PC-9 (cell line): ENCODE data around the gene SLC25A1. TPM values are rescaled to one million over a fixed set of nuclear protein-coding genes. Genes with fewer than 3 reads are reported as not detected.

ENCODE experiments used
- BruUV-seq: library from RNA; stranded (reverse); fragments of 400-500 nt; replicated peaks from 2 replicates; lab custom pipeline; 2021; lab: Mats Ljungman, UMichigan
- CTCF ChIA-PET: fragments of 300-600 bp; sonication (Branson Sonifier 250); formaldehyde crosslinking; loops from one replicate; lab custom pipeline; 2022; ENCODE audit warnings: antibody characterized with exemption; lab: Charles Lee
- POLR2A ChIA-PET: fragments of 300-600 bp; sonication (Branson Sonifier 250); formaldehyde crosslinking; loops from one replicate; lab custom pipeline; 2022; ENCODE audit warnings: antibody characterized with exemption; ENCODE audit not compliant: unreplicated experiment; lab: Charles Lee
- DNase-seq, 2 experiments: peaks; one replicate each; pipeline versions ENCODE4 v3.0.0 to v3.0.0-alpha.2; 2015 to 2022; ENCODE audit warnings: mixed read lengths in 1 of 2
- H2AFZ ChIP-seq: fragments of 200-600 bp; sonication (generic); 2 replicates; pipeline ENCODE4 v1.8.1; 2017; ENCODE audit warnings: antibody characterized with exemption
- H3F3A ChIP-seq: fragments of 200-600 bp; sonication (generic); 2 replicates; pipeline ENCODE4 v1.8.1; 2017; ENCODE audit warnings: antibody characterized with exemption, mild to moderate bottlenecking, low read depth; ENCODE audit not compliant: insufficient read depth
- H3K27ac ChIP-seq: fragments of 200-600 bp; sonication (generic); 2 replicates; pipeline ENCODE4 v1.6.1; 2016; ENCODE audit warnings: mixed run types
- H3K27me3 ChIP-seq: fragments of 200-600 bp; sonication (generic); 2 replicates; pipeline ENCODE4 v1.6.1; 2016; ENCODE audit warnings: low read depth, mixed run types; ENCODE audit not compliant: insufficient read depth
- H3K36me3 ChIP-seq: fragments of 200-600 bp; sonication (generic); 2 replicates; pipeline ENCODE4 v1.6.1; 2016; ENCODE audit warnings: low read depth, mixed run types
- H3K4me1 ChIP-seq: fragments of 200-600 bp; sonication (generic); replicated peaks from 2 replicates; pipeline ENCODE4 v1.6.1; 2016; ENCODE audit warnings: mixed run types; ENCODE audit not compliant: insufficient read depth
- H3K4me2 ChIP-seq: fragments of 200-600 bp; sonication (generic); 2 replicates; pipeline ENCODE4 v1.6.1; 2017; ENCODE audit warnings: mixed run types
- H3K4me3 ChIP-seq: fragments of 200-600 bp; sonication (generic); 2 replicates; pipeline ENCODE4 v1.6.1; 2016; ENCODE audit warnings: mixed run types
- H3K79me2 ChIP-seq: fragments of 200-600 bp; sonication (generic); 2 replicates; pipeline ENCODE4 v1.6.1; 2017; ENCODE audit warnings: low read depth, mixed run types
- H3K9me2 ChIP-seq: fragments of 200-600 bp; sonication (generic); 2 replicates; pipeline ENCODE4 v1.8.1; 2017; ENCODE audit warnings: mild to moderate bottlenecking; ENCODE audit not compliant: insufficient read depth
- H3K9me3 ChIP-seq: fragments of 200-600 bp; sonication (generic); 2 replicates; pipeline ENCODE4 v1.8.1; 2016; ENCODE audit warnings: low read depth; ENCODE audit not compliant: insufficient read depth
- H4K20me1 ChIP-seq: fragments of 200-600 bp; sonication (generic); 2 replicates; pipeline ENCODE4 v1.8.1; 2017; ENCODE audit not compliant: insufficient read depth
- CTCF ChIP-seq: fragments of 200-600 bp; sonication (generic); conservative IDR thresholded peaks from 2 replicates; pipeline ENCODE4 v1.6.1; 2017; ENCODE audit warnings: mixed run types, antibody characterized with exemption, mild to moderate bottlenecking, moderate library complexity
- EZH2 ChIP-seq: fragments of 200-600 bp; sonication (generic); IDR thresholded peaks from 2 replicates; pipeline ENCODE4 v1.8.0; 2017; ENCODE audit warnings: antibody characterized with exemption, low read depth
- intact Hi-C: fragments of 100-400 bp; cut with micrococcal nuclease; formaldehyde crosslinking; loops from one replicate; pipeline ENCODE4 v1.10.0; 2022; ENCODE audit not compliant: unreplicated experiment
- total RNA-seq: library from RNA; stranded (reverse); gene quantifications from 2 replicates; pipeline ENCODE4 v1.2.3, GENCODE V29; 2021

The SLC25A1 gene
- total RNA-seq, 1 experiment from 2014 or later: 79.9 TPM

DNA sequence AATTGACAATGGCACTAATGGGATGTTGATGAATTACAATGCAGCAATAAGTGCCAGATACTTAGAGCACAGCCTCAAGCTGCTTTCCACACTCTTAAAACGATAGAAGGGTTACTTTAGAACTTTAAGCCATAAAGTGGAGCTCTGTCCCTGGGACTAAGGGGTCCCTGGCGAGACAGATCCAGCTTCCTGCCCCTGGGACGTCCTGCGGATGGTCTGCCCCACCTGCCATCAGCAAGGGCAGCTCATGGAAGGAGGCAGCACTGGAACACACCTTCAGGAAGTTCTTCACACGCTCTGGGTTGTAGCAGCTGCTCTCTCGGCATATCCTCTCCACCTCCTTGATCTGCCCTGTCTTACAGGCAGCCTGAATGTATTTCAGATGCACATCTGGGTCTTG, 45.1 kb upstream of the SLC25A1 start:
- Histone ChIP-seq H2AFZ (no peak overlapping the region), H4K20me1 (no peaks in the 10 kb centered on the region), H3K9me3 (no peaks in the 10 kb centered on the region), H3K27ac (no peak overlapping the region), H3K27me3 (no peaks in the 10 kb centered on the region), H3F3A (no peaks in the 10 kb centered on the region), H3K36me3 (no peaks in the 10 kb centered on the region), H3K79me2 (no peaks in the 10 kb centered on the region), H3K4me3 (no peak overlapping the region), H3K9me2 (no peaks in the 10 kb centered on the region), H3K4me2 (no peak overlapping the region), H3K4me1 (peaks cover 3% of the 10 kb centered on the region; the same call in 1 of the 2 replicates)
- no peak for TF ChIP-seq EZH2
- no peak for TF ChIP-seq CTCF
- intact Hi-C loops: no loop called here
- DNase-seq: no peak
- no TSS peak for BruUV-seq
- ChIA-PET POLR2A (no interaction called here), CTCF (no interaction called here)

GRCh38 chr22:19223110-19223509, 44.6 kb upstream of the SLC25A1 start:
- H3K27me3 ChIP-seq: no peaks in the 10 kb centered on the region
- TF ChIP-seq EZH2: no peak
- no peak for TF ChIP-seq CTCF
- no peaks in the 10 kb centered on the region for H3K9me3 ChIP-seq
- no peaks in the 10 kb centered on the region; the same call in 1 of the 2 replicates for H3F3A ChIP-seq
- CTCF ChIA-PET: no interaction called here
- no peaks in the 10 kb centered on the region for H3K9me2 ChIP-seq
- H3K4me1 ChIP-seq: peaks cover 8% of the 10 kb centered on the region; the same call in 1 of the 2 replicates
- no peaks in the 10 kb centered on the region for H3K79me2 ChIP-seq
- POLR2A ChIA-PET: no interaction called here
- H3K27ac ChIP-seq: no peak overlapping the region
- no peaks in the 10 kb centered on the region for H3K36me3 ChIP-seq
- no peaks in the 10 kb centered on the region for H4K20me1 ChIP-seq
- H3K4me3 ChIP-seq: no peak overlapping the region
- no TSS peak for BruUV-seq
- DNase-seq: no peak
- no peak overlapping the region for H3K4me2 ChIP-seq
- intact Hi-C loops: no loop called here
- H2AFZ ChIP-seq: no peak overlapping the region

- H3K4me1 ChIP-seq: peaks cover 13% of the 10 kb centered on the region; the same call in 1 of the 2 replicates
- intact Hi-C loops: no loop called here
- TF ChIP-seq EZH2 (no peak), CTCF (no peak)
These were observed 43.9 kb upstream of the SLC25A1 start for GRCh38 chr22:19222242-19223005.

More at GRCh38 chr22:19222242-19223005, 43.9 kb upstream of the SLC25A1 start:
- Histone ChIP-seq H4K20me1 (no peaks in the 10 kb centered on the region), H3K4me2 (no peak overlapping the region), H3K27ac (no peak overlapping the region), H3K9me3 (no peaks in the 10 kb centered on the region), H3K9me2 (no peaks in the 10 kb centered on the region), H3K36me3 (no peaks in the 10 kb centered on the region), H3F3A (no peaks in the 10 kb centered on the region; the same call in 1 of the 2 replicates), H3K4me3 (no peak overlapping the region), H2AFZ (no peak overlapping the region), H3K27me3 (no peaks in the 10 kb centered on the region), H3K79me2 (no peaks in the 10 kb centered on the region)
- CTCF ChIA-PET: no interaction called here
- no TSS peak for BruUV-seq
- DNase-seq: no peak
- POLR2A ChIA-PET: no interaction called here
